NCI-H2081 treated with DMSO at 0.1 percent for 48 hours (cell line): ENCODE data around the gene OMP.
A peak's percentile ranks its signal among the peaks of the same experiment; 100 is the strongest.
"Not testable (repeated sequence)": the region's sequence is repeated elsewhere in the genome, so short reads cannot be mapped to it uniquely, and the experiment has no call there.

Experiments used
- DNase-seq: peaks from one replicate; lab custom pipeline; 2025; lab: John Stamatoyannopoulos, UW

OMP gene

DNA sequence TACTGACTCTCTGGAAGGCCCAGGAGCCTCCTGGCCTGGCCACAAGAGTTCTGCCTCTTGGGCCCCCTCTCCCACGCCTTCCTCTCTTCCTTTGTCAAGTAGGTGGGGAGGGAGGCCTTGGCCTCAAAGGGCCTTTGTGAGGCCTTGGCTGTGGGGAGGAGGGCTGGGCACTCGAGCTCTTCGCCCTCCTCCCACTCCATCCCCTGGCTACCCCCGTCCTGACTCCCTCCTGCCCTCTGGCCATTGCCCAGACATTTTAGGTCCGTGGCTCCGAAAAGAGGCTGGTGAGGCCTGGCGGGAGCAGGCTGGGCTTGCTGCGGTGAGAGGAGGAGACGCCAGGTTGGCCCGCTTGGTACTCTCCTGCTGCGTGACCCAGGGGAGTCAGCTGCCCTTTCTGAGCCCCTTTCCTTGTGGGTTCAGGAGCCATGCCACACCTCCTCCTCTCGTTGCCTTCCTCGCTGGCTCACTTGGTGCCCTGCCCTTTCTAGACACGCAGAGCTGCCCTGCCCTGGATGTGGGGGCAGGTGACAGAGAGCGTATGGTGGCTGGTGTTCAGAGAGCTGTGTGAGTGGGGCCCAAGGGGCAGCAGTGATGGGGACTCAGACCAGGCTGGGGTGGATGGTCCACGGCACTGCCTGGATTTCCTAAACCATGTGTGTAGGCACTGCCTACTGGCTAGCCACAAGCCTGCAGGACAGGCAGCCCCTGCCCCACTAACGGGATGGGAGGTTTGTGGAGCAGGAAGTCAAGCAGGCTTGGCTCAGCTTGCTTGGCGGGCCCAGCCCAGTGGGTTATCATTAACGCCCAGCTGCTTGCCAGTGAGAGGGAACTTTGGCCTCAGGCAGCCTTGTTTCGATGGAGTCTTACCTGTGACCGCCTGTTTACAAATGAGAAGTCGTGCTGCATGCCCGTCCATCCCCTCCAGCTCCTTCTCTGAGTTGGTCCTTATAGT lies 15.8 kb upstream of the OMP start:
- no peak for DNase-seq

DNA sequence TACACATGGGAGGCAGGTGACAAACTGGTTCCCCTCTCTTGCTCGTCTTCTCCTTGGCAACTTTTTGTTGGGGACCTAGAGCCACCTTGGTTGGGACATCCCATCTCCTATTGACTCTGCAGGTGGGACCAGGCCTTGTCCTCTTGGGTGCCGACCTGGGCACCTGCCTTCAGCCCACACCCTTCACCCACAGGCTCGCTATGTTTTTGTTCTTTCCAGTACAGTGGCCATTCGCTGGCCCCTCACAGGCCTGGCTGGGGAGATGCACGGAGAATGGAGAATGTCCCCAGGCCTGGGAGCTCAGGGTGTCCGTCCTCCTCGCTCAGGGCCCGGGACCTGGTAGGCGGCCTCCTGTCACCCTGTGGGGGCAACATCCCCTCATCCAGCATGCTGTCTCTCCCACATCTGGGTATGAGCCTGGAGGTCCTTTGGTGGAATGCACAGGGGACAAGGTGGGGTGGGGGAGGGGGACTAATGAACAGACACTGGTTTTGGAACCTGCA lies 14.9 kb upstream of the OMP start:
- no peak for DNase-seq

DNA sequence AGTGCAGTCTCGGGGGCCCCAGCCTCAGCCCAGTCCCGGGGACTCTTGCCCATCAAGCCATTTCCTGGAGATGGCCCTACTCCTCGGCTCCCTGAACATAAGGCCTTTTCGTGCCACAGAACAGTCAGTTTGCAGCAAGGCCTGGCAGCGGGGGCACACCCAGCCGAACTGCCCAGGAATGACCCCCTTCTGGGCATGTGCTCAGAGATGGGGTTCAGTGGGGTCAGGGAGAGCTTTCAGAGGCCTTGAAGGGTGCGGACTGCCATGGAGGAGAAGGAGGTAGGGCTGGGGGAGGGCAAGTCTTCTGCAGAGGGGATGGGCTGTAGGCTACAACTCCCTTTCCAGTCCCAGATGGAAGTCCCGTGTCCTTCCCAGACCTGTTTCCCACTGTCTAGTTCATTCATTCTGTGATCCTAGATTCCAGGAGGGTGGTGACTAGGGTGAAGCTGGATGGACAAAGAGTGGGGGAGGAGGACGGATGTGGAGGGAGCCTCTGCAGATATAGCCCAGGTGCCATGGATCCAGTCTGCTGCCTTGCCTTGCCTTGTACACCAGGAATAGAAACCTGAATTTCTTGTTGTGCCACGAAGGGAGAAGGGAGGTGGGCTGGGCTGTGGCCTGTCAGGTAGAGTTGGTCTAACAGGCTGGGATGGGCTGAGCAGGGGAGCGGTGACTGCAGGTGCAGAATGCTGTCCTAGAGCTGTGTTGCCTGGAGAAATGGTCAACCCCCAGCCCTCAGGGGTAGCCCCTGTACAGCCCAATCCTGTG lies 14.2 kb upstream of the OMP start:
- DNase-seq = no peak

DNA sequence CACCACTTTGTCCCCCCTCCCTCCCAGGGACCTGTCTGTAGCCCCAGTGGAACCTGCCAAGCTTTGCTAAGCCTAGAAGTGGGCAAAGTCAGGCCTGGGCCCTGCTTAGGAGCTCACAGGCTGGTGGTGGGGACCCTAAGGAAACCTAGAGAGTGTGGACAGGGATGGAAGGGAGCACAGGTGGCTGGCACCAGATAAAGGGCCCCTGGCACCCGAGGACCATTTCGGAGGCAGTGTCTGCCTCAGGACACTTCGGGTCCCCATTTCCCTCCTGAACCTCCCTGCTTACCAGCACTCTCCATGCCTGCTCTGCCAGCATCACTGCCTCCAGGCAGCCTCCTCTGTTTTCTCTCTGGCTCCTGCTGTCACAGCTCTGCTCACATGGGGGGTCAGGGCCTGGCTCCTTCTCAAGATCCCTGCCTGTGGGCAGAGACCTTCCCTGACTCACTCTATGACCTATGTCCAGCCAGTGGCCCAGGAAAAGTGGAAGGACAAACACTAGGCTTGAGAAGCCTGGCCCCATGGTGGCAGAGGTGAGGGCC lies 13.6 kb upstream of the OMP start:
- DNase-seq = no peak

DNA sequence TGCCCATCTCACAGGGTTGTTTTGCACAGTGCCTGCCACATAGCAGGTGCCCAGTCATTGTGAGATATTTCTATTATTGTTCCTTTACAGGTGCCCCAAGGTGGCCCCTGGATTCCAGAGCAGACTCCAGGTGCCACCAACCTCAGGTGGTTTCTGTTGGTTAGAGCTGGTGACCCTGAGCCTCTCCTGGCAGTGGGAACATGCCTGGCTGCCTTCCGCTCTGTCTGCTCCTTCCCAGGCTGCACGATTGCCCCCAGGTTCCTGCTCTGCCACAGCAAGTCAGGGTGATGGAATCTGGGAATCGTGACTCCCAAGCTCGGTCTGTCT lies 12.6 kb upstream of the OMP start:
- DNase-seq = no peak

DNA sequence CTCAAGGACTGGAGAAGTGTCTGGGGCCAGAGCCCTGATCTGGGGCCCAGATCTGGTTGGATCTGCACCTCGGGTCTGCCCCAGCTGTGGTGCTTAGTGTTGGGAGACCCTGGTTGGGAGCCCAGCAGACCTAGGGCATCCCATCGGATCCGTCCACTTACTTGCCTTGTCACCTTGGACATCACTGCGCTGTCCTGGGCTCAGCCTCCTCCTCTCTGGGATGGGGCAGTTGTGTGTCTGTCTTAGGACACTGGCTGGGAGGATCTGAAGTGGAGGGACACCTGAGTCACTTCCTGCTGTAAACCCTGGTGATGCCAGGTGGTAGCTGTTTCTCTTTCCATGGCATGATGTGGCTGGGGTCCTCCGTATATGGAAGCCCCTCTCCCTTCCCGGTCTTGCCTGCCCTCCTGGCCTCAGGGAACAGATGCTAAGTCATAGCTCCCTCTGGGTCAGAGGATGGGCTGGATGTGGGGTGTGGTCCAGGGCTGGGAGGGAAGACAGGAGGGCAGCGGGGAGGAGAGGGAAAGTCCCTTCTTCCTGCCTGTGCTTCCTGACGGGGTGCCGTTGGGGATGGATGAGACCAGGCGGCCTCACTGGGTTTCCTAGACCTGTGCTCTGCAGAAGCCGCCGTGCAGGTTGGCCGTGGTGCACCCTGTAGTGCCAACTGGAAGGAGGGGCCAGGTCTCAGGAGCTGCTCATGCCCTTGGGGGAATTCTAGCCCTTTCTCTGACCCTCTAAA lies 12.1 kb upstream of the OMP start:
- no peak for DNase-seq

DNA sequence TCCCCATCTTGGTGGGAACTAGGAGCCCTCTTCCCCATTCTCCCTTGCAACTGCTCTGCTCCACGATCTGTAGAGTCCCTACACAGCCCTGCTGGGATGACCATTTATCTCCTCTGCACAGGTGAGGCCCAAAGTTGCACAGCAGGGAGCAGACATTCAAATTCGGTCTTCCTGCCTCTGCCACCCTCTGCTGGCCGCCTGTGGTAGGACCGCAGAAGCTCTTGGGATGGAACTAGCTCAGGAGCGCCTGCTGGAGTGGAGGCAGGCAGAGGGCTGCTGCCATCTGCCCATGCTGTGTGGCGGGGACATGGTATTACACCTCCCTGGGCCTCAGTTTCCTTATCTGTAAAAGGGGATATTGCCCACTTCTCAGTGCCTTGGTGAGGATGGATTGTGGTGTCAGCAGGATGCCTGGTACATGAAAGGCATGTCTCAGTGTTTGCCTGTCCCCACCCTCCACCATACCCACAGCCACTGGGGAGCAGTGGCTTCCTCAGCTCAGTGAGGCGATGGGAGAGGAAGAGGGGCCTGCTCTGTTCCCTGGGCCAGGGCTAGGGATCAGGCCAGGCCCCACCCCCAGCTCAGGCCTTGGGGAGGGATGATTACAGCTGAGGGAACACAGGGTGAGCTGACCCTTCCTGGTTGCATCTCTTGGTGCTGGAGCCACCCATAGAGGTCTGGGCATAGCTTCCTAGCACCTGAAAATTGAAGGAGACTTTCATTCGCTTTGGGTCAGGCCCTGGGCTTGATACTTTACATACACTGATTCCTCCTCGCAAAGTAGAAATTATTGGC lies 11.3 kb upstream of the OMP start:
- peak; percentile 38 for DNase-seq

DNA sequence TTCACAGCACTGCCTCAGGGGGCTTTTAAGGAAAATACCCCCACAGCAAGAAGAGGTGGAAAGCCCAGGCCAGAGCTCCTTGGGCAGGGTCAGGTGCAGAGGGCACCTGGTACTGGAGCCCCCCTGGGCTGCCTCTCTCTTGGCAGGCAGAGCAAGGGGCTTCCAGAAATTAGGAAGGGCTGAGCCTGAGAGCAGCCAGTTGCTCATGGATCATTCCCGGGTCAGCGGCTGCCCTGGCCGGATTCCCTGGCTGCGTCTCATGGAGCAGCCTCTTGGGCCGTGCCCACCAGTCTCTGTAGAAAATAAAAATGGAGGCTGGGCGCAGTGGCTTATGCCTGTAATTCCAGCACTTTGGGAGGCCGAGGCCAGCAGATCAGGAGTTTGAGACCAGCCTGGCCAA lies 10.3 kb upstream of the OMP start:
- no peak for DNase-seq

DNA sequence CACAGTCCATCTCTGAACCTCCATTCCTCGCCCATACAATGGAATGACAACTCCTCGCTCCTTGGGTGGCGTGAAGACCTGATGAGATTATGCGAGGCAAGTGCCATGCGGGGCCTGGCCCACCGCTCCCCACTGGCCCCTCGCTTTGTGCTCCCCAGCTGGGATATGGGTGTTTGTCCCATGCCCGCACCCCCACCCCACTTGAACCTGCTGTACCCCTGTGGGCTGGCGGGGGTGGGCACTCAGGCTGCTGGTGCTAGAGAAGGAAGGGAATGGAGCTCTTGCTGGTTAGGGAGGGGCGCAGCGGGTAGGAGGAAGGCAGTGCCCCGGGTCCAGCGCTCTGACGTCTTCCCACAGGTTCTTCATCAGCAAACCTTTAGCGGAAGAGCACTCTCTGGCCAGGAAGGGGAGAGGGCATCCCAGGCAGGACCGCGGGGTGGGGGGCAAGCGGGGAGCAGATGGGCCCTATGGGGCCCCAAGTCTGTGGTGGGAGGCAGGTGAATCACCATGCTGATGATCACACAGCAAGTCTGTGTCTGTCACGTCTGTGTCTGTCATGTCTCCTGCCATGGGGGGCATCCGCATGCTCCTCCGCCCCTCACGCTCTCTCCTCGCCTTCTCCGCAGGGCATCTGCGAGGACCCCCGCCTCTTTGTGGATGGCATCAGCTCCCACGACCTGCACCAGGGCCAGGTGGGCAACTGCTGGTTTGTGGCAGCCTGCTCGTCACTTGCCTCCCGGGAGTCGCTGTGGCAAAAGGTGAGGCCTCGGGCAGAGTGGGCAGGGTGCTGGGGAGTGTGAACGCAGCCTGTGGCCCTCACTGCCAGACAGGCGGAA lies 9.4 kb upstream of the OMP start:
- no peak for DNase-seq

DNA sequence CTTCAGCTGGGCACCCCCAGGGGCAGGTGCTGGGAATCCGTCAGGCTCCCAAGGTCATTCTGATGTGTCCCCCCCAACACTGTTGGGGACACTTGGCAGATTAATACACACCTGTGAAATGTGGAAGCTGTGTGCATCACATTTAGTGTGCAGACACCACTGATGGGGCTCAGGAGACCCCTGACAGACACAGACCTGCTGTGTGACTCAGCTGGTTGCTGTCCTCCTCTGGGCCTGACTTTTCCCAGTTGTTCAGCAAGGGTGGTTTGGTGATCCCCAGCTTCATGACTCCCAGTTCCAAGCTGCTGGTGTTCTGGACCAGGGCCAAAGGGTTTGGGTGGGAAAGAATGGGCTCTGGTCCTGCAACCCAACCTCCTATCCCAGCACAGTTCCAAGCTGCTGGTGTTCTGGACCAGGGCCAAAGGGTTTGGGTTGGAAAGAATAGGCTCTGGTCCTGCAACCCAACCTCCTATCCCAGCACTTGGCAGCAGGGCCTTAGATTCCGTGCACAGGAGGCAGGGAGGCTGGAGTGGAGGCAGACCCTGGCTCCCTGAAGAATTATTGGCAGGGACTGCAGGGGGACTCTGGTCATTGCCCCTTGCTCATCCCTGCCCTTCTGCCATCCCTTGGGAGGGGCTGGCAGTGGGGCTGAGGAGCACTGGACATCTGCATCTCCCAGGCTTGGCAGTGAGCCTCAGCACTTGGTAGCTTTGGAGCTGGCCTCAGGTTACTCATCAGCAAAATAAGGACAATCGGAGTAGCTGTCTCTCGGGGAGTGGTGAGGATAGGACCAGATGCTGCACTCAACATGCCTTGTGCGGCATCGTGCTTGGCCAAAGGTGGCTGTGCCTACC lies 8.4 kb upstream of the OMP start:
- DNase-seq = no peak

DNA sequence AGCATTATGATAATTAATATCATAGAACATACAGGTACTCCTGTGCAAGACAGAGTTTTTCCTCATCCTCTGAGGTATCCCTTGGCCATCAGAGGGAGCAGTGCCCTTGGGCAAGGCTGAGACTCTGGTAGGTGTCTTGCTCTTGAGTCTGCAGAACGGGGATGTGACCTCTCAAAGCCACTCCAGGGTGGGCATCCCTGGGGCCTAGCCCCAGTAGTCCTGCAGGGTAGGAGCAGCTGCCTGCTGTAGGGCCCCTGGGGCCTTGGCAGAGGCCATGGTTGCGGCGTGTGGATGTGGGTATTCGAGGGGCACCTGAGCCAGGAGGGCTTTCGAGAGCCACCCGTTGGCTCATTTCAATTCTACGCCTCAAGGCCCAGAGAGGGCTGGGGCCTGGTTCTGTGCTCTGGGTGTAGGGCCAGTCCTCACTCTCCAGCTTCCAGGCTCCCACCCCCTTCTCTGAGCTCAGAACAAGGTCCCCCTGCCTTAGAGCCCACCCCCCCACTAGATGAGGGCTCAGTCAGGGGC lies 7.7 kb upstream of the OMP start:
- DNase-seq = no peak

DNA sequence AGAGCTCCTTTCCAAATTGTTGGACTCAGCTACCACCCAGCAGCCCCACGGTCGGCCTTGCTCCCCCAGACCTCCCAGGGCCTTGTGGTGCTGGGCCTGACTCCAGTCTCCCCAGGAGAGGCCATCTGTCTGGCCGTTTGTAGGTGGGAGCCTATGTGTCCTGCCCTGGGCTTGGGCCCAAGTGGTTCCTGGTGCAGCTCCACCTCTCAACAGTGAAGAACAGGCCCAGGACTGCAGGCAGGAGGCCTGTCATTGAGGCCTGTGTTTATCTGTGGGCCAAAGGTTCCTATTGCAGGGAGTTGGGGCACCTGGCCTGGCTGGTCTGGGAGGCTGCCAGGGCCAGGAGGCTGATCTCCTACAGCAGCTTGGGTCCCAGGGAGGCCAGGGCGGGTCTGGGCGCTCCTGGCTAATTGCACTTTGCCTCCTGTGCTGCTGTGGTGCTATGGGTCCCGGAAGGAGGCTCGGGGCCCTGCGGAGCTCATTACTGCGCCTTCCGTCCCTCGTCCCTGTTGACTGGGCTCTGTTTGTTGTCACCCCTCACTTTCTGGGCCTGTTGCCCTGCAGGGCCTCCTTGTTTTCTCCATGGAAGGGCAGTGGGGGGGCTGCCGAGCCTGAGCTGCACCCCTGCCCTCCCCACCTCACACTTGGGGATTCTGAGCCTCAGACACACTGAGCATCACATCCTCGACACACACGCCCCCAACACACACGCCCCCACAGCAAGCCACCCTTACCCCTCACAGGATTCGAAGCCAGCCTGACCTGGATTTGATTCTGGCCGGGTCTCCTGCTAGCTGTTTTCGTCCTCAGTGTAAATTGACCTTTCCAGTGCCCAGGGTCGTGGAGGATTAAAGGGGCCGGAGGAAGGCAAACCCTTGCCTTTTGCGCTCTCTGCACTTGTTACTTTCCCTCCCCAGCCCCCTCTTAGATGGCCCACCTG lies 6.8 kb upstream of the OMP start:
- no peak for DNase-seq

DNA sequence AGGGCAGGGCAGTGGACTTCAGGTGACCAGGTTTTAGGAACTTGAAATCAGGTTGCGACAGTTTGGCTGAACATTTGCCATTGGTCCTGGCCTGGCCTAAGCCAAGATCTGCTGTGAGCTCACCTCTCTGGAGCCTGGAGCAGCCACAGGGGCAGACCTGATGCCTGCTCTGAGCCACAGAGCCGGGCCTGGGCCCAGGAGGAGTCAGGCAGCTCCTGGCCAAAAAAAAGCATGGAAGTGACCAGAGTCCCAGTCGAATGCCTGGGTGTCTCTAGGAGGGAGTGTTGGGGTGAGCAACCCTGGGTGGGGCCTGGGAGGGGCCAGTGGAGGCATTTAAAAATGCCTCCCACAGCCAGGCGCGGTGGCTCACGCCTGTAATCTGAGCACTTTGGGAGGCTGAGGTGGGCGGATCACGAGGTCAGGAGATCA lies 6.0 kb upstream of the OMP start:
- DNase-seq = no peak

DNA sequence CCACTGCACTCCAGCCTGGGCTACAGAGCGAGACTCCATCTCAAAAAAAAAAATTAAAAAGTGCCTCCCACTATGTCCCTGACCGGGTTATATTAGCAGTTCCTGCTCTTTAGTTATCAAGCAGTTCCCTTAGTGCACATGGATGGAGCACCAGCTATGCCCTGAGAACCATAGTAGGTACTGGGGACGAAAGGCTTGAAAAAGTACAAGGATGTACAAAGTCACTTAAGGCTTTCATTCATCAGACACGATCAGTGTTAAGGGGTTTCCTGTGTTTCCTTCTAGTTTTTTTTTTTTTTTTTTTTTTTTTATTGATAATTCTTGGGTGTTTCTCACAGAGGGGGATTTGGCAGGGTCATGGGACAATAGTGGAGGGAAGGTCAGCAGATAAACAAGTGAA lies 5.5 kb upstream of the OMP start:
- not testable (repeated sequence) for DNase-seq

DNA sequence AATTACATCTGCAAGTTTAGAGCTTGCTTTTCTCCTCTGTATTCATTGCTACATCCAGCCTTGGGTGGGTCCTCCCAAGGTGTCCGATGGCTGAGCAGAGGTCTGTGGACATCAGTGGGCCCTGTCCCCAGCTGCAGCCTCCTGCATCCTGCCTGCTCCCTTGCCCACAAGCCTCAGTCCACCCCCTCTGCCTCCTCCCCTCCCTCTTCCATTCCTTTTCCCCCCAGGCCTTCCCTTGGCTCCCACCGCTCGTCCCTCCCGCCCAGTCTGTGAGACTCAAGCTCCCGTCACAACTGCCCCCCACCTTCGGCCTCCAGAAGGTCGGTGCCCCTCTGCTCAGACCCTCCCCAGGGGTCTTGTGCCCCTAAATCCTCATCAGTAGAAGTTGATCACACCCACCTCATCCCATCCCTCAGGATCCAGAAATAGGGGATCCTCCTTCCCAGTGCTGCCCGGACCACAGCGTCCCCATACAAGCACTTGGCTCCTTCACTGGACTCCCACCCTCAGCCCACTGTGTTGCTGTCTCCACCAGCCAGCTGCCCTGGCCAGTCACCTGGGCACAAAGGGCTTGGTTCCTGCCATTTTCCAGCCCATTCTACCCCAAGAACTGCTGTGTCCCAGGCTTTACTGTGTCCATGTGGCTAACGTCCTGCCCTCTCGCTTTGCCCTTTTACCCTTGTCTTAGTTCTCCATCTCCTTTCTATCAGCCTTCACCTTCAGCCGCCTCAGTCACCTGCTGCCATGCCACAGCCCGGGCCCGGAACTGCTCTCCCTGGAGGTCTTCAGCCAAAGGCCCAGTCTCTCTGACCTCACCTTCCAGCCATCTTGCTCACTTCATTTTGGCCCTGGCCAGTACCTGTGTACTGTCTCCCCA lies 2.2 kb upstream of the OMP start:
- DNase-seq = no peak

DNA sequence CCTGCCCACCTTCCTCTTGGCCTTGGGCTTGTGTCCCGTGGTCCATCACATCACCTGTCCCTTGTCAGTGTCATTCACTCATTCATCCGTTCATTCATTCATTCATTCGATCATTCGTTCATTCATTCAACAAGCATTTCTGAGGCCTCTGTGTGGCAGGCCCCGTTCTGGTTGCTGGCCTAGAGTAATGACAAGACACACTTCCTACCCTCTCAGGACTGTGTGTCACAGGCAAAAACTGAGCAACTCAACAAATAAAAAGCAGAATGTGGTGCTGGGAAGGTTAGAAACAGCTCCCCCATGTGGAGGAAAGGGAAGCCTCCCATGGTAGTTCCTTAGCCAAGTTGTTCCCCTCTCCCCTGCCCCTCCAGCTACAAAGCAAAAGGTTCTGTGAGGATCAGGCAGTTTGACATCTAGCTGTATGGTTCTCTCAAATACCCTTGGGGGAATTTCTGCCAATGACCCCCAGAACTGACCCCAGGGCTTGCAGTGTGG lies 1.6 kb upstream of the OMP start:
- no peak for DNase-seq

DNA sequence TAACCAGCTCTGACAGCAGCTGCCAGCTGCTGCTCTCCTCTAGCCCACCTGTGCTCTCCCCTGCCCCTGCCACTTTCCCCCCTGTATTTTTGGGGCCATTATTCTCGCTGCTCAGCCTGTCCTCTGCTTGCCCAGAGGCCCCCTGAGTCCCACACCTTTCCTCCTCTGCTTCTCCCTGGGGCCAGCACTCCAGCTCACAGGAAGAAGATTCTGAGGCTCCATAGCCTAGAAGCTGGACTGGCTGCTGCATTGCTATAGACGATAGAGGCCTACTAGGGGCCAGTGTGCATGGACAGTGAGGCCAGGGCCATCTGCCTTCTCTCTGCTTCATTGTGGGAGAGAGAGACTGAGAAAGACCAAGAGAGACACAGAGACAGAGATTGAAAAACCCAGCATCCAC lies 679 bp downstream of the OMP start:
- no peak for DNase-seq
